Neutrophil (primary cell): ENCODE data around the gene RAI1.

Experiments used
- H3K27ac ChIP-seq: fragments of 200-600 bp; sonication (generic); 2 replicates; pipeline ENCODE4 v1.5.1; 2016; ENCODE audit warnings: mild to moderate bottlenecking, moderate library complexity
- H3K27me3 ChIP-seq: fragments of 200-600 bp; sonication (generic); 2 replicates; pipeline ENCODE4 v1.6.0; 2016; ENCODE audit warnings: mild to moderate bottlenecking
- H3K36me3 ChIP-seq: fragments of 200-600 bp; sonication (generic); 2 replicates; pipeline ENCODE4 v1.5.1; 2017
- H3K4me1 ChIP-seq, 2 experiments: fragments of 200-600 bp in 1 of 2; sonication (generic) in 1 of 2; 1 replicate in 1 of 2; 2 replicates in 1 of 2; pipeline versions ENCODE4 v1.5.1 to v1.6.1; 2013 to 2016; ENCODE audit warnings: low read depth in 1 of 2, low read length in 1 of 2, mild to moderate bottlenecking in 1 of 2, moderate library complexity in 1 of 2; ENCODE audit not compliant: control insufficient read depth in 1 of 2, insufficient read depth in 1 of 2
- H3K4me3 ChIP-seq, 2 experiments: fragments of 200-600 bp in 1 of 2; sonication (generic) in 1 of 2; 1 replicate in 1 of 2; 2 replicates in 1 of 2; pipeline ENCODE4 v1.5.1; 2013 to 2016; ENCODE audit warnings: low read depth in 1 of 2, low read length in 1 of 2, mild to moderate bottlenecking in 1 of 2, moderate library complexity in 1 of 2
- H3K9me3 ChIP-seq: fragments of 200-600 bp; sonication (generic); 2 replicates; pipeline ENCODE4 v1.5.1; 2016
- CTCF ChIP-seq: fragments of 200-600 bp; sonication (generic); IDR thresholded peaks from 2 replicates; pipeline ENCODE4 v1.5.1; 2016; ENCODE audit warnings: antibody characterized with exemption

The RAI1 gene

GRCh38 chr17:17730250-17730935, 49.1 kb downstream of the RAI1 start:
- H3K36me3 ChIP-seq, result no peaks in the 10 kb centered on the region
- H3K4me1 ChIP-seq, result peaks cover 14 to 15% of the 10 kb centered on the region in 2 experiments
- no peak overlapping the region for H3K4me3 ChIP-seq
- peaks cover 9% of the 10 kb centered on the region for H3K27me3 ChIP-seq
- TF ChIP-seq CTCF, result no peak
- H3K27ac ChIP-seq, result no peak overlapping the region
- H3K9me3 ChIP-seq, result no peaks in the 10 kb centered on the region

DNA sequence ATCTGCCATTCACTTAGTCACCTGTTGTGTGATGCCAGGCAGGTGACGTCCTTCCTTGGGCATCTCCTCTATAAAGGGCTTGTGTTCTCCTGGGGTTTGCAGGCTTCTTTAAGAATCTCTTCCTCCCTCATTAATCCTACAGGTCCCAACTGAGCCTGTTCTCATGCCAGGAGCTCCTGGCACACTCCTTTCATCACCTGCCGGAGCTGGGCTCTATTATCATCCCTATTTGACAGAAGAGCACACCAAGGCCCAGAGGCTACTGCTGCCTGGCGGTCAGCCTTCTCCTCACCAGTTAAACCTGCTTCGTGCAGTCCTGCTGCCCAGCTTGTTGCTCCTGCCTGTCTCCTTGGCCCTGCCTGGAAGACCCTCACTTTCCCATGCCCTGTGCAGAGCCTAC, 51.2 kb downstream of the RAI1 start:
- Histone ChIP-seq H3K4me1 (no peaks in the 10 kb centered on the region), H3K9me3 (no peaks in the 10 kb centered on the region), H3K4me3 (no peak overlapping the region), H3K36me3 (no peaks in the 10 kb centered on the region), H3K27me3 (no peaks in the 10 kb centered on the region), H3K27ac (no peak overlapping the region)
- TF ChIP-seq CTCF, result no peak

- Histone ChIP-seq H3K4me3 (no peak overlapping the region), H3K27me3 (no peaks in the 10 kb centered on the region), H3K4me1 (no peaks in the 10 kb centered on the region), H3K27ac (no peak overlapping the region), H3K36me3 (no peaks in the 10 kb centered on the region), H3K9me3 (no peaks in the 10 kb centered on the region)
- TF ChIP-seq CTCF, result no peak
Observed at GRCh38 chr17:17732892-17733670, 51.8 kb downstream of the RAI1 start.

DNA sequence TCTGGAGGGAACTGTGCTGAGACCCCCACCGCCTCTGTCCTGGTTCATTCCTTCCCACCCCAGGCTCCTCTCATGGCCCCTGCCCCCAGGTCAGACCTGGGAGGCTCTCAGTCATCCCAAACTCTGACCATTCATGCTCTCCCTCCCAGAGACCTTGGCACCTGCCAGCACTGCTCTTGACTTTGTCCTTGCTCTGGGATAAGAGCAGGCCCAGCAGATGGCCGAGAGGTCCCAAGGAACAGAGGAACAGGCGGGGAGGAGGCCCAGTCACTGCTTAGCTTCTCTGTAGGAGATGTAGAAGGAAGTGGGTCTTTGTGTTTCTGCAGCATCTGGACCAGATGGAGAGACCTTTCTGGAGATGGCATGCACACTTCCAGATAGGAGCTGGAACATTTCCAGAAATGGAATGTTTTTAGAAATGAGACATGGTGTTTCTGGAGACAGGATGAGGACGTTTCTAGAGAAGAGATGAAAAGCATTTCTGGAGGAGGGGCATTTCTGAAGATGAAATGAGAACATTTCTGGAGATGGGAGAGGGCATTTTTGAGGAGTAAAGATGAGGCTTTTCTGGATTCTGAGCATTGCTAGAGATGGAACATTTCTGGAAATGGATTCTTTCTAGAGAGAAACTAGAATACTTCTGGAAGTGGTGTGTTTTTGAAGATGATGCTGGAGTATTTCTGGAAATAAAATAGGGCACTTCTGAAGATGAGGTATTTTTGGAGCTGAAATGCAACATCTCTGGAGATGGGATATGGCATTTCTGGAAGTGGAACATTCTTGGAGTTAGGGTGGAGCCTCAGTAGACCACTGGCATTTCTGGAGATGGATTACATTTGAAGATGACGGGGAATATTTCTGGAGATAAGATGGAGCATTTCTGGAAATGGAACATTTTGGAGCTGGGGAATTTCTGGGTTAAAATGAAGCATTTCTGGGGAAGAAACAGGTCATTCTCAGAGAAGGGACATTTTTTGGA, 55.2 kb downstream of the RAI1 start:
- Histone ChIP-seq H3K27ac (no peak overlapping the region), H3K4me3 (no peak overlapping the region), H3K9me3 (no peaks in the 10 kb centered on the region), H3K4me1 (no peaks in the 10 kb centered on the region), H3K36me3 (no peaks in the 10 kb centered on the region), H3K27me3 (no peaks in the 10 kb centered on the region)
- no peak for TF ChIP-seq CTCF

- no peaks in the 10 kb centered on the region for H3K4me1 ChIP-seq
- H3K4me3 ChIP-seq, result no peak overlapping the region
- no peaks in the 10 kb centered on the region for H3K36me3 ChIP-seq
- H3K27me3 ChIP-seq, result no peaks in the 10 kb centered on the region
- no peak overlapping the region for H3K27ac ChIP-seq
- no peaks in the 10 kb centered on the region for H3K9me3 ChIP-seq
- no peak for TF ChIP-seq CTCF
Observed at GRCh38 chr17:17737961-17738894, 57.0 kb downstream of the RAI1 start.
